ENCODE data around the gene NKTR.
"Not testable (repeated sequence)": the region's sequence is repeated elsewhere in the genome, so short reads cannot be mapped to it uniquely, and the experiment has no call there.

Gene NKTR

GRCh38 chr3:42600111-42600957, at the start of gene NKTR:
NKTR (plus strand) TSS chr3:42600686; CDS start chr3:42601007, 321 bp downstream.
- DNase-seq: peak; percentile 99

GRCh38 chr3:42552830-42553229, 47.7 kb upstream of the NKTR start:
- DNase-seq: no peak

GRCh38 chr3:42556089-42556632, 44.3 kb upstream of the NKTR start:
- peak; percentile 68 for DNase-seq

- DNase-seq: not testable (repeated sequence)
Measured at GRCh38 chr3:42556817-42557216, 43.7 kb upstream of the NKTR start.

GRCh38 chr3:42557854-42558253, 42.6 kb upstream of the NKTR start:
- no peak for DNase-seq

GRCh38 chr3:42562047-42562907, 38.2 kb upstream of the NKTR start:
- no peak for DNase-seq

GRCh38 chr3:42569593-42570142, 30.8 kb upstream of the NKTR start:
- no peak for DNase-seq

- peak; percentile 68 for DNase-seq
Measured at GRCh38 chr3:42572278-42572677, 28.2 kb upstream of the NKTR start.

- DNase-seq: no peak
Measured at GRCh38 chr3:42575137-42575741, 25.2 kb upstream of the NKTR start.

GRCh38 chr3:42578054-42578453, 22.4 kb upstream of the NKTR start:
- no peak for DNase-seq

- DNase-seq: not testable (repeated sequence)
Measured at GRCh38 chr3:42579346-42579745, 21.1 kb upstream of the NKTR start.

- DNase-seq: no peak
Measured at GRCh38 chr3:42581400-42581708, 19.1 kb upstream of the NKTR start.

GRCh38 chr3:42581709-42582473, 18.6 kb upstream of the NKTR start, which contains the start of gene SEC22C:
SEC22C (minus strand) TSS chr3:42581967; CDS start chr3:42569046, 12,921 bp downstream.
- peak; percentile 98 for DNase-seq

- DNase-seq: no peak
Measured at GRCh38 chr3:42582474-42583070, 17.9 kb upstream of the NKTR start.

- DNase-seq: no peak
Measured at GRCh38 chr3:42588625-42589024, 11.9 kb upstream of the NKTR start.

GRCh38 chr3:42589382-42590109, 10.9 kb upstream of the NKTR start:
- DNase-seq: no peak

GRCh38 chr3:42590989-42591756, 9.3 kb upstream of the NKTR start:
- no peak for DNase-seq

GRCh38 chr3:42591811-42592210, 8.7 kb upstream of the NKTR start:
- DNase-seq: no peak

- DNase-seq: no peak
Measured at GRCh38 chr3:42593635-42594034, 6.9 kb upstream of the NKTR start.

GRCh38 chr3:42595682-42596081, 4.8 kb upstream of the NKTR start:
- no peak for DNase-seq

Data from activated effector memory CD4-positive, alpha-beta T cell treated with anti-CD3 and anti-CD28 coated beads, Interleukin-2, amount 50 U/mL, for 16 hours (primary cell).